Upper lobe of left lung (tissue), 4 donors: ENCODE data around the gene CACNA1D.

ENCODE experiments used
- EP300 ChIP-seq, 4 donors: sonication (generic); formaldehyde crosslinking; IDR thresholded peaks; one replicate each; pipeline ENCODE4 v1.5.1; 2017; ENCODE audit warnings: antibody characterized with exemption in 4 of 4, control low read depth in 2 of 4
- POLR2A ChIP-seq, 4 donors: fragments of 450-650 bp; IDR thresholded peaks; one replicate each; pipeline ENCODE4 v1.5.1; 2016 to 2017; ENCODE audit warnings: antibody characterized with exemption in 4 of 4, mild to moderate bottlenecking in 2 of 4
- POLR2AphosphoS5 ChIP-seq, 2 donors: sonication (generic); formaldehyde crosslinking; IDR thresholded peaks; one replicate each; pipeline ENCODE4 v1.5.1; 2017; ENCODE audit warnings: antibody characterized with exemption in 2 of 2
- TF ChIP-seq, protein P1 (sequence below), 6 experiments: fragments of 450-650 bp in 4 of 6; fragments of 200-600 bp in 2 of 6; sonication (generic) in 2 of 6; IDR thresholded peaks; one replicate each; pipeline ENCODE4 v1.5.1; 2016 to 2019; ENCODE audit warnings: antibody characterized with exemption in 6 of 6

DNA sequence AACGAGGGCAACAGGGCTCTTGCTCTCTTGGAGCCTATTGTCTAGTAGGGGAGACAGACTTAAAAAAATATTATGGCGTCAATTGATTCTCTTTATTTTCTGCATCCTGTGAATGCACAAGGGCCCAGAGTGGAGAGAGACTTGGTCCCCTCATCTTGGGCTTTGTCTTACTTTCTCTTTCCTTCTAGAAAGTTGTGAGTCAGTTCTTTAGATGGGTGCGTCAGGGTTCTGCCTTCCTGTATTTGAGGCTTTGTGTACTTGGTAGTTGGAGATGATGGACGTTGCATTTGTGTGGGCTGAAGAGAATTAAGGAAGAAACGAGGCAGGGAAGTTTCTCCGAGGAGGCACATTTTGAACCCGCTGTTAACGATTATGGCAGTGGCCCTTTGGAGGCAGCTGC is 52.9 kb downstream of the CACNA1D start:
- TF ChIP-seq, protein P1, sequence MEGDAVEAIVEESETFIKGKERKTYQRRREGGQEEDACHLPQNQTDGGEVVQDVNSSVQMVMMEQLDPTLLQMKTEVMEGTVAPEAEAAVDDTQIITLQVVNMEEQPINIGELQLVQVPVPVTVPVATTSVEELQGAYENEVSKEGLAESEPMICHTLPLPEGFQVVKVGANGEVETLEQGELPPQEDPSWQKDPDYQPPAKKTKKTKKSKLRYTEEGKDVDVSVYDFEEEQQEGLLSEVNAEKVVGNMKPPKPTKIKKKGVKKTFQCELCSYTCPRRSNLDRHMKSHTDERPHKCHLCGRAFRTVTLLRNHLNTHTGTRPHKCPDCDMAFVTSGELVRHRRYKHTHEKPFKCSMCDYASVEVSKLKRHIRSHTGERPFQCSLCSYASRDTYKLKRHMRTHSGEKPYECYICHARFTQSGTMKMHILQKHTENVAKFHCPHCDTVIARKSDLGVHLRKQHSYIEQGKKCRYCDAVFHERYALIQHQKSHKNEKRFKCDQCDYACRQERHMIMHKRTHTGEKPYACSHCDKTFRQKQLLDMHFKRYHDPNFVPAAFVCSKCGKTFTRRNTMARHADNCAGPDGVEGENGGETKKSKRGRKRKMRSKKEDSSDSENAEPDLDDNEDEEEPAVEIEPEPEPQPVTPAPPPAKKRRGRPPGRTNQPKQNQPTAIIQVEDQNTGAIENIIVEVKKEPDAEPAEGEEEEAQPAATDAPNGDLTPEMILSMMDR (IDR thresholded peaks at IDR 0.05): no peak
- no peak for TF ChIP-seq POLR2A (IDR thresholded peaks at IDR 0.05)
- TF ChIP-seq POLR2AphosphoS5 (IDR thresholded peaks at IDR 0.05): no peak
- no peak for TF ChIP-seq EP300 (IDR thresholded peaks at IDR 0.05)
